Fibroblast of lung (primary cell): ENCODE results near the gene KCTD3. TPM values are rescaled to one million over a fixed set of nuclear protein-coding genes. Genes with fewer than 3 reads are reported as not detected.
A peak's percentile ranks its signal among the peaks of the same experiment; 100 is the strongest.

ENCODE experiments used
- DNase-seq, 2 donors: peaks; one replicate each; pipeline versions ENCODE4 v3.0.0 to v3.0.0-alpha.2; 2010; ENCODE audit warnings: low read depth in 2 of 2
- H2AFZ ChIP-seq: 2 replicates; pipeline ENCODE4 v1.5.1; 2012; ENCODE audit warnings: low read length, control low read depth, inconsistent platforms
- H3K27ac ChIP-seq: 2 replicates; pipeline ENCODE4 v1.5.1; 2011; ENCODE audit warnings: low read length, control low read depth; ENCODE audit not compliant: insufficient read depth
- H3K27me3 ChIP-seq: 2 replicates; pipeline ENCODE4 v1.5.1; 2011; ENCODE audit warnings: mild to moderate bottlenecking, low read length; ENCODE audit not compliant: control insufficient read depth, insufficient read depth
- H3K36me3 ChIP-seq: 2 replicates; pipeline ENCODE4 v1.5.1; 2011; ENCODE audit warnings: low read length; ENCODE audit not compliant: control insufficient read depth, insufficient read depth
- H3K4me1 ChIP-seq: 2 replicates; pipeline ENCODE4 v1.5.1; 2011; ENCODE audit warnings: low read length; ENCODE audit not compliant: control insufficient read depth, insufficient read depth; ENCODE audit errors: extremely low read depth
- H3K4me2 ChIP-seq: 2 replicates; pipeline ENCODE4 v1.5.1; 2011; ENCODE audit warnings: low read length, control low read depth; ENCODE audit not compliant: insufficient read depth; ENCODE audit errors: extremely low read depth
- H3K4me3 ChIP-seq, 4 experiments: fragments of 200-600 bp in 1 of 4; sonication (generic) in 1 of 4; replicated peaks in 1 of 4; 2 replicates each; pipeline ENCODE4 v1.5.1; 2011 to 2016; ENCODE audit warnings: low read length in 4 of 4, low read depth in 3 of 4, mild to moderate bottlenecking in 3 of 4, control low read depth in 2 of 4, inconsistent platforms in 1 of 4, mixed read lengths in 1 of 4; ENCODE audit not compliant: insufficient read depth in 1 of 4; ENCODE audit errors: control extremely low read depth in 1 of 4
- H3K79me2 ChIP-seq: 2 replicates; pipeline ENCODE4 v1.5.1; 2012; ENCODE audit warnings: mild to moderate bottlenecking, low read length, inconsistent platforms; ENCODE audit not compliant: control insufficient read depth, insufficient read depth
- H3K9ac ChIP-seq: 2 replicates; pipeline ENCODE4 v1.5.1; 2011; ENCODE audit warnings: mild to moderate bottlenecking, low read length, control low read depth; ENCODE audit not compliant: insufficient read depth
- H3K9me3 ChIP-seq: 2 replicates; pipeline ENCODE4 v1.5.1; 2012; ENCODE audit warnings: low read depth, low read length; ENCODE audit not compliant: control insufficient read depth, insufficient read depth
- H4K20me1 ChIP-seq: 2 replicates; pipeline ENCODE4 v1.5.1; 2011; ENCODE audit warnings: low read length; ENCODE audit not compliant: control insufficient read depth, insufficient read depth; ENCODE audit errors: extremely low read depth
- CTCF ChIP-seq, 2 donors: IDR thresholded peaks in 1 of 2; conservative IDR thresholded peaks in 1 of 2; 1 replicate in 1 of 2; 2 replicates in 1 of 2; pipeline ENCODE4 v1.5.1; 2011 to 2012; ENCODE audit warnings: low read length in 2 of 2, control low read depth in 1 of 2, inconsistent platforms in 1 of 2, low read depth in 1 of 2, mild to moderate bottlenecking in 1 of 2
- EZH2 ChIP-seq: IDR thresholded peaks from 2 replicates; pipeline ENCODE4 v1.5.1; 2012; ENCODE audit warnings: low read length, control low read depth, mild to moderate bottlenecking; ENCODE audit errors: missing control alignments
- polyA plus RNA-seq, 2 donors: library from polyadenylated mRNA; depleted of rRNA in 1 of 2; stranded (reverse) in 1 of 2; unstranded in 1 of 2; fragments of >200 nt; gene quantifications; 2 replicates each; pipeline ENCODE4 v1.2.1, GENCODE V29; 2011 to 2012; ENCODE audit warnings: missing spikeins in 1 of 2
- total RNA-seq: library from RNA; depleted of rRNA; stranded (reverse); fragments of >200 nt; gene quantifications from 2 replicates; pipeline ENCODE4 v1.2.1, GENCODE V29; 2014

KCTD3 gene
- total and polyA plus RNA-seq, 2 donors (not counting 1 experiment from before 2014, with no cell fraction given) = 65.5 to 76.0 TPM

- H3K9me3 ChIP-seq = no peaks in the 10 kb centered on the region
- TF ChIP-seq CTCF (conservative IDR thresholded peaks at IDR 0.05 in 1 of 2, IDR thresholded peaks at IDR 0.05 in 1 of 2; ENCODE audit: low read depth in 1 of 2, low read length in 2 of 2) (no peak), EZH2 (no peak)
- no peak overlapping the region for H3K27ac ChIP-seq
- H4K20me1 ChIP-seq = no peaks in the 10 kb centered on the region
- no peak for DNase-seq
- H3K9ac ChIP-seq = no peak overlapping the region
- no peak overlapping the region for H2AFZ ChIP-seq
- H3K27me3 ChIP-seq = no peaks in the 10 kb centered on the region
- H3K4me1 ChIP-seq = no peaks in the 10 kb centered on the region
- no peak overlapping the region for H3K4me3 ChIP-seq
- H3K4me2 ChIP-seq = no peak overlapping the region
- no peaks in the 10 kb centered on the region for H3K79me2 ChIP-seq
- no peaks in the 10 kb centered on the region for H3K36me3 ChIP-seq
Observed at GRCh38 chr1:215625949-215626348, 58.8 kb downstream of the KCTD3 start.

GRCh38 chr1:215631040-215631439, 63.9 kb downstream of the KCTD3 start:
- Histone ChIP-seq H3K27me3 (no peaks in the 10 kb centered on the region), H3K27ac (no peak overlapping the region), H3K4me3 (no peak overlapping the region), H4K20me1 (no peaks in the 10 kb centered on the region), H3K9me3 (no peaks in the 10 kb centered on the region), H2AFZ (no peak overlapping the region), H3K9ac (no peak overlapping the region), H3K36me3 (no peaks in the 10 kb centered on the region), H3K4me1 (no peaks in the 10 kb centered on the region), H3K79me2 (no peaks in the 10 kb centered on the region), H3K4me2 (no peak overlapping the region)
- TF ChIP-seq CTCF (conservative IDR thresholded peaks at IDR 0.05 in 1 of 2, IDR thresholded peaks at IDR 0.05 in 1 of 2; ENCODE audit: low read depth in 1 of 2, low read length in 2 of 2) = no peak
- no peak for TF ChIP-seq EZH2
- no peak for DNase-seq

GRCh38 chr1:215631489-215631888, 64.4 kb downstream of the KCTD3 start:
- Histone ChIP-seq H3K4me1 (peaks cover under 1% of the 10 kb centered on the region), H3K27me3 (no peaks in the 10 kb centered on the region), H3K27ac (no peak overlapping the region), H4K20me1 (no peaks in the 10 kb centered on the region), H3K4me2 (no peak overlapping the region), H3K9me3 (no peaks in the 10 kb centered on the region), H3K79me2 (no peaks in the 10 kb centered on the region), H3K4me3 (no peak overlapping the region), H3K9ac (no peak overlapping the region), H3K36me3 (no peaks in the 10 kb centered on the region), H2AFZ (no peak overlapping the region)
- peak in 1 of 2 donors; percentile 14 for DNase-seq
- TF ChIP-seq CTCF (conservative IDR thresholded peaks at IDR 0.05 in 1 of 2, IDR thresholded peaks at IDR 0.05 in 1 of 2; ENCODE audit: low read depth in 1 of 2, low read length in 2 of 2) (no peak), EZH2 (no peak)
